D721Med (cell line): ENCODE results near the gene QRSL1.
"Not testable (repeated sequence)": the region's sequence is repeated elsewhere in the genome, so short reads cannot be mapped to it uniquely, and the experiment has no call there.

Source experiments
- DNase-seq: peaks from one replicate; pipeline ENCODE4 v3.0.0; 2011; ENCODE audit warnings: low spot score; ENCODE audit not compliant: insufficient read length
- FAIRE-seq: peaks from 2 replicates; lab custom pipeline; 2011; peaks lifted over from hg19 to GRCh38; lab: Jason Lieb, UNC
- CTCF ChIP-seq: IDR thresholded peaks from 2 replicates; pipeline ENCODE4 v1.5.1; 2012; ENCODE audit warnings: mild to moderate bottlenecking, control low read depth; ENCODE audit not compliant: insufficient read depth; ENCODE audit errors: missing control alignments

Gene QRSL1, protein sequence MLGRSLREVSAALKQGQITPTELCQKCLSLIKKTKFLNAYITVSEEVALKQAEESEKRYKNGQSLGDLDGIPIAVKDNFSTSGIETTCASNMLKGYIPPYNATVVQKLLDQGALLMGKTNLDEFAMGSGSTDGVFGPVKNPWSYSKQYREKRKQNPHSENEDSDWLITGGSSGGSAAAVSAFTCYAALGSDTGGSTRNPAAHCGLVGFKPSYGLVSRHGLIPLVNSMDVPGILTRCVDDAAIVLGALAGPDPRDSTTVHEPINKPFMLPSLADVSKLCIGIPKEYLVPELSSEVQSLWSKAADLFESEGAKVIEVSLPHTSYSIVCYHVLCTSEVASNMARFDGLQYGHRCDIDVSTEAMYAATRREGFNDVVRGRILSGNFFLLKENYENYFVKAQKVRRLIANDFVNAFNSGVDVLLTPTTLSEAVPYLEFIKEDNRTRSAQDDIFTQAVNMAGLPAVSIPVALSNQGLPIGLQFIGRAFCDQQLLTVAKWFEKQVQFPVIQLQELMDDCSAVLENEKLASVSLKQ

DNA sequence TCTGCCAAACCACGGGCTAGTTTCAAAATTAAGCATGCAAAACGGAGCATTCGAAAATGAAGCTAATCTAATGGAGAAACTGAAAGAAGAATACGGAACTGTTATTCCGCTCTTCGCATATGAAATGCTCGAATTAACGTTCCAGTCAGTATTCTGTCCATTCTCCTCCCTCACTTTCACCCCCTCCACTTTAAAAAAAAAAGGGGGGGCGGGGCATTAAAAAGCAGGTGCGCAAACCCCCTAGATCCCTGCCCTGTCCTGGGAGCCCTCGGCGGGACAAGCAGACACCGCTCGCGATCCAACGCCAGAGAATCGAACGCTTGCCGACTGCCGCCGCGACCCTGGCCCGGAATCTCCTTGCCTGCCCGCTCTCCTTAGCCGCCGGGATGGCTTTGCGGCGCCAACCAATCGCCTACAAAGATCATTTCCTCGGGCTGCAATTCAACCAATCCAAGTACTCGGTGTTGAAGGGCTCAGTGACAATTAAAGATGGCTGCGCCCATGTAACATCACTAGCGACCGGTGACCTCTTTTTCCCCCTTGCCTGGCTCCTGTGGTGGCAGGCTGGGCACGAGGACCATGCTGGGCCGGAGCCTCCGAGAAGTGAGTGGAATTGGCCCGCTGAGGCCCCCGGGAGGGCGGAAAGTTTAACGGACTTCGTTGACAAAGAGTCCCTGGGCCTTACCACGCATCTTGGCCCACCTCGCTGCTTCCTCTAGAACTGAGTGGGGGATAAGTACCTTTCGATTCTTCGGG is at the start of gene QRSL1, which contains the start of gene RTN4IP1:
TSS of gene QRSL1 (plus strand) at position 476 of the 756 bp plus-strand sequence. CDS start at position 580, 104 bp downstream.
TSS of gene RTN4IP1 (minus strand) at position 396 of the 756 bp plus-strand sequence. CDS start 477 bp downstream, outside the sequence.
- TF ChIP-seq CTCF, result no peak
- peak; percentile 88 for DNase-seq
- FAIRE-seq, result no peak

GRCh38 chr6:106581468-106581867 is 47.9 kb upstream of the QRSL1 start:
- DNase-seq (no peak), FAIRE-seq (no peak)
- TF ChIP-seq CTCF, result no peak

DNA sequence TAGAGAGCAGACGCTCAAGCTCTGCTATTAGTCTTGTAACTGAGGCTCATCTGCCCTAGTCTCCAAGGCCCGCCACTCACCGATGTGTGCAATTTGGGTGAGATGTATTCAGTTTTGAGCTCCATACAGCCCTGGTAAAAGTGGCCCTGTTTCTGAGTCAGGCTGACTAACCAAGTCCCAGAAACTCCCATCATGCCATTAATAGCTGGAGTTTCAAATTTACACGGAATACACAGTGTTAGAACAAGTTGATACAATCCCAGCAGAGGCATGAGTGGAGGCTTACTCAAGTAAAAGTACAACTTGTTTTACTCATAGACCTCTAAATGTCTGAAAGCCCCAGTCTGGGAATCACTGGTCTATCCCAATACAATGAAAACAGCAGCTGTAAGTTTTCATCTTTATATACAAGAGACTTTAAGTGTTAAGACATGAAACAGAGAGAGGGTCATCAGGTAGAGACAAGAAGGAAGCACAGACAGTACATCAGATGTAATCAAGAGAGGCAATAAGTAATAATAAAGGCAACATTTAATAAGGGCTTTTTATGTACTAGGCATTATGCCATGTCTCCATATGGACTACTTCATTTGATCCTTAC is 42.5 kb upstream of the QRSL1 start:
- no peak for DNase-seq
- no peak for TF ChIP-seq CTCF
- FAIRE-seq, result no peak

DNA sequence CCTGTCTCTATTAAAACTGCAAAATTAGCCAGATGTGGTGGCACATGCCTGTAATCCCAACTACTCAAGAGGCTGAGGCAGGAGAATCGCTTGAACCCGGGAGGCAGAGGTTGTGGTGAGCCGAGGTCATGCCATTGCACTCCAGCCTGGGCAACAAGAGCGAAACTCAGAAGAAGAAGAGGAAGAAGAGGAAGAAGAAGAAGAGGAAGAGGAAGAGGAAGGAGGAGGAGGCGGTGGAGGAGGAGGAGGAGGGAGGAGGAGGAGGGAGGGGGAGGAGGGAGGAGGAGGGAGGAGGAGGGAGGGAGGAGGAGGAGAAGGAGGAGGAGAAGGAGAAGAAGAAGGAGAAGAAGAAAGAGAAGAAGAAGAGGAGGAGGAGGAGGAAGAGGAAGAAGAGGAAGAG is 40.4 kb upstream of the QRSL1 start:
- not testable (repeated sequence) for DNase-seq, FAIRE-seq

GRCh38 chr6:106591111-106591825 is 38.1 kb upstream of the QRSL1 start:
- FAIRE-seq (no peak), DNase-seq (no peak)
- no peak for TF ChIP-seq CTCF

DNA sequence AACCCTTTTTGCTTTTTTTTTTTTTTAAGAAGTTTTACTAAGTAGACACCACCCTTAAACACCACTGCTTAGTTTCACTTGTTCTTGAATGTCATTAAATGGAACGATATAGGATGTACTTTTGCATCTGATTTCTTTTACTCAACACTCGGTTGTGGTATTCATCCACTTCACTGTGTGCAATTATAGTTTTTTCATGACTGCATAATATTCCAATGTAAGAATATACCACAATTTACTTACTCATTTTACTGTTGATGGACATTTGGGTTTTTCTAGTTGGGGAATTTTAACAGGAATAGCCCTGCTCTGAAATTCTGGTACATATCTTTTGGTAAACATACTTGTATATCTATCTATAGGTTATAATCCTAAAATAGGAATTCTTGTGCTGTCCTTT is 29.9 kb upstream of the QRSL1 start:
- TF ChIP-seq CTCF, result no peak
- no peak for DNase-seq
- peak; percentile 66 for FAIRE-seq
